Middle frontal gyrus (tissue), 1 donor: ENCODE data around the gene PCGF6.

Source experiments
- DNase-seq: peaks from one replicate; pipeline ENCODE4 v3.0.0-alpha.2; 2015; ENCODE audit warnings: low spot score; ENCODE audit errors: extremely low spot score

Gene PCGF6

GRCh38 chr10:103327906-103328305, 23.0 kb downstream of the PCGF6 start:
- no peak for DNase-seq

- no peak for DNase-seq
These were observed 34.9 kb downstream of the PCGF6 start for GRCh38 chr10:103316087-103316486.

- DNase-seq: no peak
These were observed 40.7 kb downstream of the PCGF6 start for GRCh38 chr10:103310197-103310596.

- no peak for DNase-seq
These were observed 43.3 kb downstream of the PCGF6 start for GRCh38 chr10:103307594-103307993.

- no peak for DNase-seq
These were observed 55.4 kb downstream of the PCGF6 start for GRCh38 chr10:103295374-103296015.

GRCh38 chr10:103291588-103291987, 59.4 kb downstream of the PCGF6 start:
- DNase-seq: no peak

GRCh38 chr10:103287992-103288391, 62.9 kb downstream of the PCGF6 start:
- DNase-seq: no peak

- no peak for DNase-seq
These were observed 66.8 kb downstream of the PCGF6 start for GRCh38 chr10:103284170-103284569.

- no peak for DNase-seq
These were observed 68.0 kb downstream of the PCGF6 start for GRCh38 chr10:103282961-103283360.

- DNase-seq: no peak
These were observed 69.2 kb downstream of the PCGF6 start for GRCh38 chr10:103281753-103282152.

GRCh38 chr10:103280506-103280905, 70.4 kb downstream of the PCGF6 start:
- no peak for DNase-seq

- DNase-seq: no peak
These were observed 70.9 kb downstream of the PCGF6 start for GRCh38 chr10:103280031-103280430.

- no peak for DNase-seq
These were observed 72.1 kb downstream of the PCGF6 start for GRCh38 chr10:103278862-103279298.

GRCh38 chr10:103278537-103278823, 72.5 kb downstream of the PCGF6 start:
- DNase-seq: no peak

GRCh38 chr10:103277713-103278536, 73.0 kb downstream of the PCGF6 start:
- no peak for DNase-seq

GRCh38 chr10:103276896-103277712, 73.8 kb downstream of the PCGF6 start, which contains the start of gene INA:
Gene INA, plus strand, starts transcription at chr10:103277138. Its CDS starts 74 bp downstream, at chr10:103277212.
- peak; percentile 30 for DNase-seq

GRCh38 chr10:103276251-103276895, 74.6 kb downstream of the PCGF6 start:
- DNase-seq: no peak

GRCh38 chr10:103273041-103273441, 77.9 kb downstream of the PCGF6 start:
- DNase-seq: peak; percentile 25

- no peak for DNase-seq
These were observed 85.1 kb downstream of the PCGF6 start for GRCh38 chr10:103265717-103266329.

GRCh38 chr10:103262229-103262628, 88.7 kb downstream of the PCGF6 start:
- DNase-seq: no peak

- DNase-seq: no peak
These were observed 91.0 kb downstream of the PCGF6 start for GRCh38 chr10:103259989-103260388.
